ENCODE measurements around the gene TRMT44.
A peak's percentile ranks its signal among the peaks of the same experiment; 100 is the strongest.
"Not testable (repeated sequence)": the region's sequence is repeated elsewhere in the genome, so short reads cannot be mapped to it uniquely, and the experiment has no call there.

The TRMT44 gene

DNA sequence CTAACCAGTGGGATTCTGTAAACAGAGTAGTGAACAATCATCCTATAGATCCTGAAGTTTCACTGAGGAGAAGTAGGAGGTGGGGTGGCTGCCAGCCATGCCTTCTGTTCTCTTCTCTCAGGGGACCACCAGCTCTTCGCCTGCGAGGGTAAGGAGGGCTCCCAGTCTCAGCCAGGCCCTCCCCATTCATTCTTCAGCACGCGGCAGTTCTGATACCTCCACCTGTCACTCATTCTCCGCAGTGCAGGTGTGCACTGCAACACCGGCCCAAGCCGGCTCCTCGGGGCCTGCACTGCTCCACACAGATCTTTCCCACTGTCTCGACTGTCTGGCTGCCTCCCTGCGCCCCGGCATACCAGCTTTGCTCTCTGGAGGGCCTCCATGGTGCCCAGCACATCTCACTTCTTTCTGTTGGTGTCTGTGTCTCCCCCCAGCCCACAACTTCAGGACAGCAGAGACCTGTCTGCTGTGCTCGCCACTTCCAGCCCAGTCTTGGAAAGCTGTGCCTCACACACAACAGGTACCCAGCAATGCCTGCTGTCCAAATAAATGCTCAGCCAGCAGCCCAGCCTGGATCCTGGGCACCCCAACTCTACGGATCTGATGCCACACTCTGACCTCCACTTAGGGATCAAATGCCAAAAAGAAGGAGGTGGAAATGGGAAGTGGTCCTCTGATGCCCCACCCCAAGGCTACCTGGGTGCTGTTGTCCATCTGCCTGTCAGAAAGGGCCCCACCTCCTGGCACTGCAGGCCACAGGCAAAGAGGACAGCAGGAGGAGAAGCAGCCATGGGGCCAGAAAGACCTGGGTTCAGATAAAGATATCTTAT, 29.0 kb upstream of the TRMT44 start:
- in situ Hi-C loops (cut with MboI; ENCODE audit: low sequenced_read_pairs): no loop called here
- no peak overlapping the region for H3K4me3 ChIP-seq

DNA sequence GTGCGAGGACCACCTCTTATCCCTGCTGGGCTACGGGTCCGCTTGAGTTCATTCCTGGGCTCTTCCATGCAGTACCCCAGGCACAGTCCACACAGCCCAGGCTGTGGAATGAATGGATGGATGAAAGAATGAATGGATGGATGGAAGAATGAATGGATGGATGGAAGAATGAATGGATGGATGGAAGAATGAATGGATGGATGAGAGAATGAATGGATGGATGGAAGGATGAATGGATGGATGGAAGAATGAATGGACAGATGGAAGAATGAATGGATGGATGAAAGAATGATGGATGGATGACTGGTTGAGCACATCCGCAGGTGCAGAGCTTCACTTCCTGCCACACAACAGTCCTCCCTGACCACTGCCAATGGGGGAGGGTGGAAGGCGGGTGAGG, 28.3 kb upstream of the TRMT44 start:
- no peak overlapping the region for H3K4me3 ChIP-seq
- in situ Hi-C loops (cut with MboI; ENCODE audit: low sequenced_read_pairs): no loop called here
- H3K4me1 ChIP-seq: 0 out of 2 replicates have a peak, but pooled peaks cover 2% of the 10 kb centered on the region
- H3K27me3 ChIP-seq (ENCODE audit: low read depth): no peaks in the 10 kb centered on the region
- H3K9me3 ChIP-seq: no peaks in the 10 kb centered on the region
- H3K36me3 ChIP-seq (replicated peaks): no peaks in the 10 kb centered on the region
- no peak for DNase-seq (ENCODE audit: low spot score in 2 of 2)

More for the DNA sequence above, 29.0 kb upstream of the TRMT44 start:
- no peaks in the 10 kb centered on the region for H3K27me3 ChIP-seq (ENCODE audit: low read depth)
- no peak for DNase-seq (ENCODE audit: low spot score in 2 of 2)
- no peaks in the 10 kb centered on the region for H3K9me3 ChIP-seq
- no peaks in the 10 kb centered on the region for H3K36me3 ChIP-seq (replicated peaks)
- H3K4me1 ChIP-seq: 0 out of 2 replicates have a peak, but pooled peaks cover 2% of the 10 kb centered on the region

DNA sequence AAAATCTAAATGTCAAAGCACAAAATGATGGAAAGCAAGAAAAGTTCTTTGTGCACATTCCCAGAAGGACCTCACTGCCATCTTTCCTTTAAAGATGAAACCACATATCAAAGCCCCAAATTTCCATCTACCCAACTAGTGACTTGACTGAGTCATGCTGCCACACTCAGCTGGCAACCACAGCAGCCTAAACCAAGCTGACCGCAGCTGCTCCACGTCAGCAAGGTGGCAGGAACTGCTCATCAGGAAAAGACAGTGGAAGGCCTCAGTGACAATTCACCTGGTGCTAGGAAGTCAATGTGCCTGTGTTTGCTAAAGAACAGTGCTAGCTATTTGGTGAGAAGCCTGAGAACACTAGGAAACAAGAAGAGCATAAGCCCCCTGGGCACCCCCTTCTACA, 26.2 kb upstream of the TRMT44 start:
- H3K36me3 ChIP-seq (replicated peaks): no peaks in the 10 kb centered on the region
- no peaks in the 10 kb centered on the region for H3K9me3 ChIP-seq
- H3K4me3 ChIP-seq: no peak overlapping the region
- H3K27me3 ChIP-seq (ENCODE audit: low read depth): no peaks in the 10 kb centered on the region
- H3K4me1 ChIP-seq: 0 out of 2 replicates have a peak, but pooled peaks cover 2% of the 10 kb centered on the region
- in situ Hi-C loops (cut with MboI; ENCODE audit: low sequenced_read_pairs): no loop called here
- DNase-seq (ENCODE audit: low spot score in 2 of 2): no peak

DNA sequence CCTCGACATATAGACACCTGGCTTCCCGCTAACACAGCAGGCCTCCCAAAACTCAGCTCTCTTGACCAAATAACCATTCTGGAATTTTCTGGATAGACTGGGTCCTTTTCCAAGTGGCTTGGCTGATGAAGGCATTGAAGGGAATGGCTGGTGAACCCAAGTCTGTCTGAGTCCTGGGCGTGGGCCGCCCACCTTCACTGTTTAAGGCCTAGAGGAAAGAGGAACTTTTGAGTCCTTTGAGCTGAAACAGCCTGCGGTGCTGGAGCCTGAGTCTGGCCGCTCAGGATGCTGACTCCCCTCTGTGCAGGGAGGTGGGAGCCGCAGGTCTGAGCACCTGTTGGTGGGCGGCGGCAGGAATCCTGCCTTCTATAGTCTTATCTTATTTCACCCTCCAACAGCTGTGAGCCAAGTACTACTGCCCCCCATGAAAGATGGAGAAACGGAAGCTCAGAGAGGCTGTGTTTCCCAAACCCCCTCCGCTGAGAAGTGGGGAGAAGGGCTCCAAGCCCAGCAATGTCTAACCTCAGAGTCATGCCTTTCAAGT, 23.4 kb upstream of the TRMT44 start:
- no peak overlapping the region for H3K4me3 ChIP-seq
- DNase-seq (ENCODE audit: low spot score in 2 of 2): no peak
- in situ Hi-C loops (cut with MboI; ENCODE audit: low sequenced_read_pairs): no loop called here
- no peaks in the 10 kb centered on the region for H3K4me1 ChIP-seq
- no peaks in the 10 kb centered on the region for H3K27me3 ChIP-seq (ENCODE audit: low read depth)
- H3K36me3 ChIP-seq (replicated peaks): no peaks in the 10 kb centered on the region
- no peaks in the 10 kb centered on the region for H3K9me3 ChIP-seq

GRCh38 chr4:8419222-8420041, 21.1 kb upstream of the TRMT44 start:
- H3K4me3 ChIP-seq: no peak overlapping the region
- in situ Hi-C loops (cut with MboI; ENCODE audit: low sequenced_read_pairs): no loop called here
- no peaks in the 10 kb centered on the region for H3K4me1 ChIP-seq
- no peak for DNase-seq (ENCODE audit: low spot score in 2 of 2)
- H3K36me3 ChIP-seq (replicated peaks): no peaks in the 10 kb centered on the region
- H3K9me3 ChIP-seq: no peaks in the 10 kb centered on the region
- H3K27me3 ChIP-seq (ENCODE audit: low read depth): no peaks in the 10 kb centered on the region

- H3K36me3 ChIP-seq (replicated peaks); H3K4me3 ChIP-seq; in situ Hi-C loops (cut with MboI; ENCODE audit: low sequenced_read_pairs); DNase-seq (ENCODE audit: low spot score in 2 of 2); H3K9me3 ChIP-seq; H3K27me3 ChIP-seq (ENCODE audit: low read depth); H3K4me1 ChIP-seq: not testable (repeated sequence)
Measured at GRCh38 chr4:8420151-8420550, 20.4 kb upstream of the TRMT44 start.

DNA sequence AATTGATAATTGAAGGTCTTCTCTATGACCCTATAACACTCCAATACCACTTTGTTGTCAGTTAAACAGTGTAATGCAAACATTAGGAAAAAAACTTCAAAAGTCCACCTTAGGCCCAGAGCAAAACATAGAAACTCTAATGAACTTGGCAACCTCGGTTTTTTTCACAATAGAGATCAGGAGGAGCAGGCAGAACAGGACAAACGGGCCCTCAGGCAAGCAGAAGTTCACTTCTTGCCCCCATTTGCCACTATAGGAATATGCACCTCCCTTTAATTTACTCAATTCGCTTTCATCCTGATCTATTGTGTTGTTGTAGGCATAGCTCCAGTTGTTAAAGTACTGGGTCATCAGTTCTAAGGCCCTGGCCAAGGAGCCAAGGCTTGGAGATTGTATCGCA, 18.2 kb upstream of the TRMT44 start:
- Histone ChIP-seq H3K27me3 (ENCODE audit: low read depth) (no peaks in the 10 kb centered on the region), H3K36me3 (replicated peaks) (no peaks in the 10 kb centered on the region), H3K9me3 (no peaks in the 10 kb centered on the region), H3K4me1 (no peaks in the 10 kb centered on the region), H3K4me3 (no peak overlapping the region)
- in situ Hi-C loops (cut with MboI; ENCODE audit: low sequenced_read_pairs): no loop called here
- no peak for DNase-seq (ENCODE audit: low spot score in 2 of 2)

DNA sequence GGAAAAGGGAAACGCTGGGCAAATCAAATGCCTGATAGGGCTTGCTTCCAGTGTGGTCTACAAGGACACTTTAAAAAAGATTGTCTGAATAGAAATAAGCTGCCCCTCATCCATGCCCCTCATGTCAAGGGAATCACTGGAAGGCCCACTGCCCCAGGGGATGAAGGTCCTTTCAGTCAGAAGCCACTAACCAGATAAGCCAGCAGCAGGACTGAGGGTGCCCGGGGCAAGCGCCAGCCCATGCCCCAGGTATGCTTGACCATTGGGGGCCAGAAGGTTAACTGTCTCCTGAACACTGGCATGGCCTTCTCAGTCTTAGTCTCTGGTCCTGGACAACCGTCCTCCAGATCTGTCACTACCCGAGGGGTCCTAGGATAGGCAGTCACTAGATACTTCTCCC, 17.8 kb upstream of the TRMT44 start:
- no peak overlapping the region for H3K4me3 ChIP-seq
- H3K9me3 ChIP-seq: no peaks in the 10 kb centered on the region
- no peaks in the 10 kb centered on the region for H3K4me1 ChIP-seq
- in situ Hi-C loops (cut with MboI; ENCODE audit: low sequenced_read_pairs): no loop called here
- H3K36me3 ChIP-seq (replicated peaks): no peaks in the 10 kb centered on the region
- DNase-seq (ENCODE audit: low spot score in 2 of 2): no peak
- no peaks in the 10 kb centered on the region for H3K27me3 ChIP-seq (ENCODE audit: low read depth)

DNA sequence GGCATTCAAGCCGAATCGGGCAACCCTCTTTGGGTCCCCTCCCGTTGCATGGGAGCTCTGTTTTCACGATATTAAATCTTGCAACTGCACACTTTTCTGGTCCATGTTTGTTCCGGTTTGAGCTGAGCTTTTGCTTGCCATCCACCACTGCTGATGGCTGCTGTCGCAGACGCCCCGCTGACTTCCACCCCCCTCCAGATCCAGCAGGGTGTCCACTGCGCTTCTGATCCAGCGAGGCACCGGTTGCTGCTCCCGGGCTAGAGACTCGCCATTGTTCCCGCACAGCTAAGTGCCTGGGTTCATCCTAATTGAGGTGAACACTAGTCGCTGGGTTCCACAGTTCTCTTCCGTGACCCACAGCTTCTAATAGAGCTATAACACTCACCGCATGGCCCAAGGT, 13.3 kb upstream of the TRMT44 start:
- no peaks in the 10 kb centered on the region for H3K9me3 ChIP-seq
- H3K27me3 ChIP-seq (ENCODE audit: low read depth): no peaks in the 10 kb centered on the region
- no peak for DNase-seq (ENCODE audit: low spot score in 2 of 2)
- in situ Hi-C loops (cut with MboI; ENCODE audit: low sequenced_read_pairs): no loop called here
- H3K4me3 ChIP-seq: peak overlapping the region; percentile 59; the same call in 1 of the 2 replicates
- no peaks in the 10 kb centered on the region for H3K36me3 ChIP-seq (replicated peaks)
- H3K4me1 ChIP-seq: no peaks in the 10 kb centered on the region; the same call in none of the 2 replicates

DNA sequence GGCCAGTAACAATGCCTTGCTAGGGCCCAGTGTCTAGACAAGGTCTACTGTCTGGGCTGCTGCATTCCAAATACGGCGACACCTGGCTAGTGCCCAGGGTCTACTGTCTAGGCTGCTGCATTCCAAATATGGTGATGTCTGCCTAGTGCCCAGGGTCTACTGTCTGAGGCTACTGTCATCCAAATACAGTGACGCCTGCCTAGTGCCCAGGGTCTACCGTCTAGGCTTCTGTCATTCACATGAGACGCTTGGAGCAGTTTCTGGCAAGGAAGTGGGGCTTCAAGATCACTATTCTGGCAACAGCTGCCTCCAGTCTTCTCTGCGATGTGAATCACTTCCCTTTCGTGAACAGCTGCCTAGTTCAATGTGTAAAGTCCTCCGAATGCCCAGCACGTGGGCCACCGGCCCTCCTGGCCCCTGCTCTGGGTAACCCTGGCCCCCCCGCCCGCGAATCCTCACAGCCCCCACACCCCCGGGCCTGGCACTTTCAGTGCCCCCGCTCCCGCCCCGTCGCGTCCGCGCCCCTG, 12.8 kb upstream of the TRMT44 start:
- Histone ChIP-seq H3K27me3 (ENCODE audit: low read depth) (no peaks in the 10 kb centered on the region), H3K4me3 (peak overlapping the region; percentile 59), H3K9me3 (no peaks in the 10 kb centered on the region), H3K4me1 (no peaks in the 10 kb centered on the region; the same call in none of the 2 replicates), H3K36me3 (replicated peaks) (no peaks in the 10 kb centered on the region)
- in situ Hi-C loops (cut with MboI; ENCODE audit: low sequenced_read_pairs): no loop called here
- no peak for DNase-seq (ENCODE audit: low spot score in 2 of 2)

DNA sequence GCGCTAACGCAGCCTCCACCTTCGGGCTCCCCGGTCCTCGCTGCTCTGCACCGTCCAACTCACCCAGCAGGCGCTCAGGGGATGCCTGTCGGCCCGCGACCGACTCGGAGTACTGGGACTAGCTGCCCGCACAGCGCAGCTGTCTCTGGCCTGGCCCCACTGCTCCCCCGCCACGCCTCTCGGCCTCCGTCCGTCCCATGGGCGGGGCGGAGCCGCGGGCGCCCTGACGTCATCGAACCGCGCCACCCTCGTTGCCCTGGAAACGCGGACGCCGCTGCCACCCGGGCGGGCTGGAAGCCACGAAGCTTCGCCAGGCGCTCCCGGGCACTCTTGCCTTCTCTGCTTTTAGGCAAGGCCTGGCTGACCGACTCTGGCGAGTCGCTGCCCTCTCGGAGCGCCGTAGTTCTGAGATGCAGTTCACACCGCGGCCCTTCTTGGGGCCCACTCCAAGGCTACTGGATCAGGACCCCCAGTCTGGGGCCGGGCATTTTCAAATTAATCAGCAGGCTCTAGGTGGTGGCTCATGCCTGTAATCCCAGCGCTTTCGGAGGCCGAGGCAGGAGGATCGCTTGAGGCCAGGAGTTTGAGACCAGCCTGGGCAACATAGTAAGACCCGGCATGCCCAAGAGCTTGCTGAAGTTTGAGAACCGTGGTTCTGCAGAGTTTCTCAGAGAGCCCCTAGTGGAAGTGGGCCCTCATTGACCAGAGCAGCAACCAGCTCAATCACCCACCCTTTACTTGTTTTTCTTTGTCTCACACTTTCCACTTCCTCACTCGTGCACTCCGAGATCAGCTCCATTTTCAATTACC, 12.1 kb upstream of the TRMT44 start:
- peak; percentile 63 to 92 for DNase-seq (ENCODE audit: low spot score in 2 of 2)
- in situ Hi-C loops (cut with MboI; ENCODE audit: low sequenced_read_pairs): no loop called here
- H3K4me3 ChIP-seq: peak overlapping the region; percentile 59

DNA sequence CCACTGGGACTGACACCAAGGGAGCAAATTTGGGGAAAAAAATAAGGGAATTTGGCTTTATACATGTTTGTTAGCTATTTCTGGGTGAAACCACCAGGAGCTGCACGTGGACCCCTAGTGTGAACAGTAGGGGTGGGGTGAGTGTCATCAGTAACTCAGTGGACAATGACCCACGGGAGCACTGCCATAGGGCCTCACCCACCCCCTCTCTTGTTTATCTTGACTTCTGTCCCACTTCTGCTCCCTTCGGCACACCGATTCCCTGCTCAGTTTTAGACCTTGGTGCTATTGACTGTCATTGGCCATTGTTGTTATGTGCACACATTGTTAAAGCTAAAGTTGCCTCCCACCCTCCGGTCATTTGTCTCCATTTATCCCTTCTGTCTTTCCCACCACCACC, 9.0 kb upstream of the TRMT44 start:
- DNase-seq (ENCODE audit: low spot score in 2 of 2): no peak
- Histone ChIP-seq H3K9me3 (no peaks in the 10 kb centered on the region), H3K27me3 (ENCODE audit: low read depth) (no peaks in the 10 kb centered on the region), H3K4me3 (no peak overlapping the region), H3K4me1 (no peaks in the 10 kb centered on the region; the same call in none of the 2 replicates), H3K36me3 (replicated peaks) (no peaks in the 10 kb centered on the region)
- in situ Hi-C loops (cut with MboI; ENCODE audit: low sequenced_read_pairs): no loop called here

More for the DNA sequence above, 12.1 kb upstream of the TRMT44 start:
- H3K36me3 ChIP-seq (replicated peaks): no peaks in the 10 kb centered on the region
- no peaks in the 10 kb centered on the region; the same call in none of the 2 replicates for H3K4me1 ChIP-seq
- H3K9me3 ChIP-seq: no peaks in the 10 kb centered on the region
- H3K27me3 ChIP-seq (ENCODE audit: low read depth): no peaks in the 10 kb centered on the region

GRCh38 chr4:8433136-8433535, 7.4 kb upstream of the TRMT44 start:
- no peaks in the 10 kb centered on the region for H3K9me3 ChIP-seq
- no peak for DNase-seq (ENCODE audit: low spot score in 2 of 2)
- H3K36me3 ChIP-seq (replicated peaks): no peaks in the 10 kb centered on the region
- in situ Hi-C loops (cut with MboI; ENCODE audit: low sequenced_read_pairs): no loop called here
- H3K4me1 ChIP-seq: no peaks in the 10 kb centered on the region; the same call in none of the 2 replicates
- H3K4me3 ChIP-seq: no peak overlapping the region
- H3K27me3 ChIP-seq (ENCODE audit: low read depth): no peaks in the 10 kb centered on the region
